ENCODE measurements around the gene ARHGAP11B.
"Not testable (repeated sequence)": the region's sequence is repeated elsewhere in the genome, so short reads cannot be mapped to it uniquely, and the experiment has no call there.

Gene ARHGAP11B

DNA sequence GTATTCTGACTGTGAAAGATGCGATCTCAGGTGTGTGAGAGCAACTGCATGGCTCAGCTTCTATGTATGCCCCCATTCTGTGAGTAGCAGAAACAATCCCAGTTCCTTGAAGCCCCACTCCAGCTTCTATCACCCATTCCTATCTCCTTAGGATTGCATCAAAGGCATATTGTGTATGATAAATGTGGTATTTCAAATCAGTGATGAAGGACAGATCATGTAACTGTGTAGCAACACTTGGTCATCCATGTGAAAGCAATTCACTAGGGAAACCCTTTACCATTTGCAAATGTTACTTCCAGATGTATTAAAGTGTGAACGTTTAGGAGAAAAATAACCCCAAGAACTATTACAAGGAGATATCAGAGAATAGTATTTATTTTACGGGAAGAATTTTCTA is 55.1 kb downstream of the ARHGAP11B start:
- H4K5ac ChIP-seq (ENCODE audit: low read depth, low read length); H3K4ac ChIP-seq (ENCODE audit: low read depth, low read length); POLR2A ChIA-PET (ENCODE audit: unreplicated experiment); H3K4me3 ChIP-seq (ENCODE audit: insufficient read depth, low read depth, low read length); H3K36me3 ChIP-seq (ENCODE audit: control insufficient read depth, insufficient read depth, low read length); BruUV-seq (replicated peaks); dilution Hi-C loops (cut with HindIII; ENCODE audit: low sequenced_read_pairs, unreplicated experiment); H2BK20ac ChIP-seq (ENCODE audit: low read depth, low read length); in situ Hi-C loops (cut with MboI; ENCODE audit: low sequenced_read_pairs); H2AK5ac ChIP-seq (ENCODE audit: low read depth, low read length); H3K9me3 ChIP-seq (ENCODE audit: control insufficient read depth, insufficient read depth, low read length); H4K20me1 ChIP-seq (ENCODE audit: insufficient read depth, low read length); H3K23ac ChIP-seq (ENCODE audit: low read depth, low read length); H3K79me1 ChIP-seq (ENCODE audit: low read depth in 1 of 2, low read length in 2 of 2); H4K91ac ChIP-seq (ENCODE audit: insufficient read depth, low read depth, low read length); H3K18ac ChIP-seq (ENCODE audit: low read depth, low read length); H3K27ac ChIP-seq (ENCODE audit: insufficient read depth, low read length); H2BK5ac ChIP-seq (ENCODE audit: low read depth, low read length, poor library complexity, severe bottlenecking); H3K4me2 ChIP-seq (ENCODE audit: low read depth, low read length); H3K56ac ChIP-seq (ENCODE audit: extremely low read depth, insufficient read depth, low read length); H2AFZ ChIP-seq (replicated peaks; ENCODE audit: low read length, poor library complexity); H4K8ac ChIP-seq (ENCODE audit: low read depth in 2 of 2, low read length in 2 of 2); H3K4me1 ChIP-seq (ENCODE audit: control insufficient read depth, insufficient read depth, low read length); H3K14ac ChIP-seq (replicated peaks; ENCODE audit: low read depth, low read length); H3K9me1 ChIP-seq (ENCODE audit: insufficient read depth, low read length); H3K27me3 ChIP-seq (ENCODE audit: control insufficient read depth, insufficient read depth, low read length); H2BK120ac ChIP-seq (ENCODE audit: low read depth, low read length); ATAC-seq (ENCODE audit: low read depth); intact Hi-C loops (cut with micrococcal nuclease); H2BK15ac ChIP-seq (ENCODE audit: low read depth, low read length); H2AK9ac ChIP-seq (replicated peaks; ENCODE audit: low read depth, low read length, poor library complexity); DNase-seq; CTCF ChIA-PET; H3K9ac ChIP-seq (ENCODE audit: low read depth, low read length): not testable (repeated sequence)
- WGBS, 2 experiments (ENCODE audit: extremely low coverage in 2 of 2, insufficient read length in 1 of 2): no CpG with 5 or more reads among the region's 3 CpGs

DNA sequence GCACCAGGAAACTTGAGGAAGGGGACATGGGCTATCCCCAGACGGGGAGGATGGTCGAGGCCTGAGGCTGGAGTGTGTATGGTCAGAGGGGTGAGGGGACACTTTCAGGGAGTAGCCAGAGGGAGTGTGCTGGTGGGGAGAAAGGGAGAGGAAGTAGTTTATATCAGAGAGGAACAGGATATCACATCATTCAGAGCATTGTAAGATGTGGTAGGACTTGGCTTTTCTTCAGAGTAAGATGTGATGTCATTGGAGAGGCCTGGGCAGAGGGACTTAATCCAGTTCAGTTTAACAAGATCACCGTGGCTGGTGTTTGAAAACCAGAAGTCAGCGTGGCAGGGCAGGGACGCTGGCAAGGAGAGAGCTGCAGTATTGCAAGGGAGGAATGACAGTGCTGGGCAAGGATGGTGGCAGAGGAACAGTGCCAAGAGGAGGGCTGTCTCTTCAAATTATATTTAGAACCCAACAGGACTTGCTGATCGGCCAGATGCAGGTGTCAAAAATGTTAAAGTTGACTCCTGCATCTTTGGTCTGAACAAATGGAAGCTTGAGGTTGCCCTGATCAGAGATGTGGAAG is 59.9 kb downstream of the ARHGAP11B start:
- not testable (repeated sequence) for H3K4ac ChIP-seq (ENCODE audit: low read depth, low read length)
- no CpG with 5 or more reads among the region's 6 CpGs for WGBS, 2 experiments (ENCODE audit: extremely low coverage in 2 of 2, insufficient read length in 1 of 2)

More for the DNA sequence above, 59.9 kb downstream of the ARHGAP11B start:
- H3K4me1 ChIP-seq (ENCODE audit: control insufficient read depth, insufficient read depth, low read length); H3K79me1 ChIP-seq (ENCODE audit: low read depth in 1 of 2, low read length in 2 of 2); H3K9me1 ChIP-seq (ENCODE audit: insufficient read depth, low read length); H3K18ac ChIP-seq (ENCODE audit: low read depth, low read length); H3K4me2 ChIP-seq (ENCODE audit: low read depth, low read length); H3K4me3 ChIP-seq (ENCODE audit: insufficient read depth, low read depth, low read length); H3K56ac ChIP-seq (ENCODE audit: extremely low read depth, insufficient read depth, low read length); intact Hi-C loops (cut with micrococcal nuclease); H4K8ac ChIP-seq (ENCODE audit: low read depth in 2 of 2, low read length in 2 of 2); in situ Hi-C loops (cut with MboI; ENCODE audit: low sequenced_read_pairs); CTCF ChIA-PET; H4K5ac ChIP-seq (ENCODE audit: low read depth, low read length); H2AK5ac ChIP-seq (ENCODE audit: low read depth, low read length); H3K9me3 ChIP-seq (ENCODE audit: control insufficient read depth, insufficient read depth, low read length); H3K23ac ChIP-seq (ENCODE audit: low read depth, low read length); dilution Hi-C loops (cut with HindIII; ENCODE audit: low sequenced_read_pairs, unreplicated experiment); H3K9ac ChIP-seq (ENCODE audit: low read depth, low read length); H2BK20ac ChIP-seq (ENCODE audit: low read depth, low read length); H3K27ac ChIP-seq (ENCODE audit: insufficient read depth, low read length); H2AFZ ChIP-seq (replicated peaks; ENCODE audit: low read length, poor library complexity); H3K36me3 ChIP-seq (ENCODE audit: control insufficient read depth, insufficient read depth, low read length); ATAC-seq (ENCODE audit: low read depth); H3K14ac ChIP-seq (replicated peaks; ENCODE audit: low read depth, low read length); H2AK9ac ChIP-seq (replicated peaks; ENCODE audit: low read depth, low read length, poor library complexity); H4K91ac ChIP-seq (ENCODE audit: insufficient read depth, low read depth, low read length); DNase-seq; H2BK15ac ChIP-seq (ENCODE audit: low read depth, low read length); H2BK5ac ChIP-seq (ENCODE audit: low read depth, low read length, poor library complexity, severe bottlenecking); H2BK120ac ChIP-seq (ENCODE audit: low read depth, low read length); POLR2A ChIA-PET (ENCODE audit: unreplicated experiment); H3K27me3 ChIP-seq (ENCODE audit: control insufficient read depth, insufficient read depth, low read length); H4K20me1 ChIP-seq (ENCODE audit: insufficient read depth, low read length); BruUV-seq (replicated peaks): not testable (repeated sequence)
